ENCODE measurements around the gene KCNB1. TPM values are rescaled to one million over a fixed set of nuclear protein-coding genes. Genes with fewer than 3 reads are reported as not detected.
A peak's percentile ranks its signal among the peaks of the same experiment; 100 is the strongest.

The KCNB1 gene
- total RNA-seq, 3 donors from 2014 or later: 3.9 to 21.8 (median 5.1) TPM

DNA sequence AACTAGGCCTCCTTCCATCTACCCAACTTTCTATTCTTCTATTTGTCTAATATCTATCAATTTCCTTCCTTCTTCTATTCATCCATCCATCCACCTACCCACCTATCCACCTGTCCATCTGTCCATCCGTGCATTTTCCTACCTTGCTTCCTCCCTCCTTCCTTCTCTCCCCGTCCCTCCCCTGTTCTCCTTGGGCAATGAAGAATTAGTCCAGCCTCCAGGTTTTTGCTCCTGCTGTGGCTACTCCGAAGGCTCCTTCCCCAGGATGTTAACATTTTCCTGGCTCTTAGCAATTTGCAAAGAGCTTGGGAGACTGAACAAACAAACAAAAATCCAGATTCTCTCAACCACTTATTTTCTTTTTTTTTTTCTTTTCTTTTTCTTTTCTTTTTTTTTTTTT, 81.6 kb downstream of the KCNB1 start:
- Histone ChIP-seq H3K36me3 (no peaks in the 10 kb centered on the region), H3K27me3 (no peaks in the 10 kb centered on the region), H3K4me1 (no peaks in the 10 kb centered on the region), H3K9me3 (no peaks in the 10 kb centered on the region), H3K4me3 (no peak overlapping the region), H3K27ac (peak overlapping the region; percentile 42 to 50)
- intact Hi-C loops (cut with DNase I; ENCODE audit: low total_unique reads): no loop called here
- TF ChIP-seq, protein P1, sequence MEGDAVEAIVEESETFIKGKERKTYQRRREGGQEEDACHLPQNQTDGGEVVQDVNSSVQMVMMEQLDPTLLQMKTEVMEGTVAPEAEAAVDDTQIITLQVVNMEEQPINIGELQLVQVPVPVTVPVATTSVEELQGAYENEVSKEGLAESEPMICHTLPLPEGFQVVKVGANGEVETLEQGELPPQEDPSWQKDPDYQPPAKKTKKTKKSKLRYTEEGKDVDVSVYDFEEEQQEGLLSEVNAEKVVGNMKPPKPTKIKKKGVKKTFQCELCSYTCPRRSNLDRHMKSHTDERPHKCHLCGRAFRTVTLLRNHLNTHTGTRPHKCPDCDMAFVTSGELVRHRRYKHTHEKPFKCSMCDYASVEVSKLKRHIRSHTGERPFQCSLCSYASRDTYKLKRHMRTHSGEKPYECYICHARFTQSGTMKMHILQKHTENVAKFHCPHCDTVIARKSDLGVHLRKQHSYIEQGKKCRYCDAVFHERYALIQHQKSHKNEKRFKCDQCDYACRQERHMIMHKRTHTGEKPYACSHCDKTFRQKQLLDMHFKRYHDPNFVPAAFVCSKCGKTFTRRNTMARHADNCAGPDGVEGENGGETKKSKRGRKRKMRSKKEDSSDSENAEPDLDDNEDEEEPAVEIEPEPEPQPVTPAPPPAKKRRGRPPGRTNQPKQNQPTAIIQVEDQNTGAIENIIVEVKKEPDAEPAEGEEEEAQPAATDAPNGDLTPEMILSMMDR (IDR thresholded peaks at IDR 0.05): no peak
- peak in 1 of 3 donors; percentile 7 for TF ChIP-seq POLR2AphosphoS5 (IDR thresholded peaks at IDR 0.05)
- DNase-seq (ENCODE audit: low spot score in 2 of 2): no peak

DNA sequence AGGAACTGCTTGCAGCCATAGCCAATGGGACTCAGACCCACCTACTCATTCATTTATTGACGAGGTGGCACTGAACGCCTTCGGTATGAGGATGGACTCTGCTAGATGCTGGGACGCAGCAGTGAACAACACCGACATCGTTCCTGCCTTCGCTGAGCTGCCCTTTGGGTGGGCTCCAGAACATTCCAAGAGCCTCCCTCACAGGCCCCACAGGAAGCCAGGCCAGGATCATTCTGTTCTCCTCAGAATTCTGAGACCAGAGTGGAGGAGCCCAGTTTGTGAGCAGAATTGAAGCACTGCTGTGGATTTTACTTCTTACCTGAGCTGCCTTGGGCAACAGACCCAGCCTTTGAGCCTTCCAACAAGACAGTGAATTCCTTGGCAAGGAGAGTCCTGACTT, 82.1 kb downstream of the KCNB1 start:
- Histone ChIP-seq H3K27me3 (no peaks in the 10 kb centered on the region), H3K4me1 (no peaks in the 10 kb centered on the region), H3K9me3 (no peaks in the 10 kb centered on the region), H3K36me3 (no peaks in the 10 kb centered on the region), H3K27ac (peak overlapping the region; percentile 42 to 50), H3K4me3 (no peak overlapping the region)
- no peak for DNase-seq (ENCODE audit: low spot score in 2 of 2)
- intact Hi-C loops (cut with DNase I; ENCODE audit: low total_unique reads): no loop called here
- TF ChIP-seq, protein P1 (IDR thresholded peaks at IDR 0.05): no peak
- TF ChIP-seq POLR2AphosphoS5 (IDR thresholded peaks at IDR 0.05) (no peak), POLR2A (IDR thresholded peaks at IDR 0.05) (no peak)

DNA sequence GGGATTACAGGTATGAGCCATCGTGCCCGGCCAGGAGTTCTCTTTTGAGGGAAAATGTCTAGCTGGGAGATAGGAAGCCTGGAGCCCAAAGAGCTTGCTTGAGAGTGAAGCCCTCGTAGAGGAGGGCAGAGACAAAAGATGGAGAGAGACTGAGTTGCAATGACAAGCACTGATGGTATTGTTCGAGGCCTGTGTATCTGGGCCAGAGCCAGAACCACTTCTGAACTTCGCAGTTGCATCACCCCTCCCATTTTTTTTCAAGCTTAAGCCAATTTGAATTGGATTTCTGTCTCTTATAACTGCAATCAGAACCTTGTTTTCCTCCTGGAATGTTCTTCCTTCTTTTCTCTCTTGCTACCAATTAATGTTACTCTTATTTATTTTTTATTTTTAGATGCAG, 83.1 kb downstream of the KCNB1 start:
- DNase-seq (ENCODE audit: low spot score in 2 of 2): no peak

DNA sequence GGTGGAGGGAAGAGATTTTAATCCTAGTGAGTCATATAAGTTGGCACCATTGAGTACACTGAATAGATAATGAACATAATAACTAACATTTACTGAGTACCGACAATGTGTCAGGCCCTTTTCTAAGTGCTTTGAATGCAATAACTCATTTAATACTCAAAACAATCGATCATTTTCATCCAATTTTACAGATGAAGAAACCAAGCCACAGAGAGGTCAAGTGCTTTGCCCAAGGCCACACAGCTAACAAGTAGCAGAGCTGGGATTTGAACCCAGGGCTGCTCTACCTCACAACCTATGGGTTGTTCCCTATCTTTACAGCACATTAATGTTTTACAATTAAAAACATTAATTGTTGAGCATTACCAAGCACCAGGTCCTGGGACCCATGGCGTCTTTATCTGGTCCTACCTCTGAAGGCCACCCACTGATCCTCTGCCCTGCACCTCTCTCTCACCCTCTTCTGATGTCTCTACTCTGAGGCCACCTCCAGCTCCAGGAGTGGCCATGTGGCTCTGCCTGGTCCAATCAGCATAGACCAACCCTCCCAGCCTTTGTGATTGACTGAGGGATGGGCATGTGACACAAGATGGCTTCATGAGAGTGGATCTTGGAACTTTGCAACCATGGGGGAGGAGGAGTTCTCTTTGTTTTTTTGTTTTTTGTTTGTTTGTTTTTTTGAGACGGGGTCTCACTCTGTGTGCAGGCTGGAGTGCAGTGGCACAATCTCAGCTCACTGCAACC, 83.9 kb downstream of the KCNB1 start:
- H3K4me1 ChIP-seq: no peaks in the 10 kb centered on the region
- DNase-seq (ENCODE audit: low spot score in 2 of 2): no peak
- H3K27ac ChIP-seq: no peak overlapping the region
- TF ChIP-seq POLR2A (IDR thresholded peaks at IDR 0.05): no peak
- no peak for TF ChIP-seq POLR2AphosphoS5 (IDR thresholded peaks at IDR 0.05)
- TF ChIP-seq, protein P1 (IDR thresholded peaks at IDR 0.05): no peak
- H3K27me3 ChIP-seq: no peaks in the 10 kb centered on the region
- H3K9me3 ChIP-seq: no peaks in the 10 kb centered on the region
- H3K36me3 ChIP-seq: no peaks in the 10 kb centered on the region
- intact Hi-C loops (cut with DNase I; ENCODE audit: low total_unique reads): loop anchor here (5.0 kb wide), 1 partner anchor 1244 kb away; no protein-coding TSS in a partner anchor
- no peak overlapping the region for H3K4me3 ChIP-seq

More for the DNA sequence above, 83.1 kb downstream of the KCNB1 start:
- peak in 1 of 3 donors; percentile 45 for TF ChIP-seq POLR2AphosphoS5 (IDR thresholded peaks at IDR 0.05)
- no peak for TF ChIP-seq POLR2A (IDR thresholded peaks at IDR 0.05)
- no peaks in the 10 kb centered on the region for H3K27me3 ChIP-seq
- H3K4me1 ChIP-seq: no peaks in the 10 kb centered on the region
- H3K9me3 ChIP-seq: no peaks in the 10 kb centered on the region
- H3K4me3 ChIP-seq: no peak overlapping the region
- intact Hi-C loops (cut with DNase I; ENCODE audit: low total_unique reads): loop anchor here (5.0 kb wide), 1 partner anchor 1243 kb away; no protein-coding TSS in a partner anchor
- H3K27ac ChIP-seq: no peak overlapping the region
- no peaks in the 10 kb centered on the region for H3K36me3 ChIP-seq

DNA sequence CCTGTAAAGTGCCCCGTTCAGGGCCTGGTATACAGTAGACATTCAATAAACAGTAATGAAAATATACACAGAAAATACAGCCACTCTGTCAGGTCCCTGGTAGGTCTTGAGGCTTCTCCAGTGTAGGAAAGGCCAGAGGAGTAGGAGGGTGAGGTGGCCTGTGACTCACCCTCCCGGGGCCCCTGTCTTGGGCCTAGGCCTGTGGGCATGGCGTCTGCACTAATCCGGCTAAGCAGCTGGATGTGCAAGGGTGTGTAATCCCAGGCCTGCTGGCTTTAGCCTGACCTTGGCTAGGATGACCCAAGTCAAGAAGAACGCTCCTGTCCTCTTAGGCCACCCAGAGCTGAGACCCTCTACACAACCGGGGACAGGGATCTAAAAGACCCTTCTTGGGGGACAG, 84.9 kb downstream of the KCNB1 start:
- no peak overlapping the region for H3K4me3 ChIP-seq

More for the DNA sequence above, 84.9 kb downstream of the KCNB1 start:
- H3K4me1 ChIP-seq: no peaks in the 10 kb centered on the region
- intact Hi-C loops (cut with DNase I; ENCODE audit: low total_unique reads): loop anchor here (5.0 kb wide), 1 partner anchor 1245 kb away; no protein-coding TSS in a partner anchor
- H3K27ac ChIP-seq: no peak overlapping the region
- TF ChIP-seq, protein P1 (IDR thresholded peaks at IDR 0.05): no peak
- TF ChIP-seq POLR2A (IDR thresholded peaks at IDR 0.05): no peak
- TF ChIP-seq POLR2AphosphoS5 (IDR thresholded peaks at IDR 0.05): no peak
- DNase-seq (ENCODE audit: low spot score in 2 of 2): no peak
- no peaks in the 10 kb centered on the region for H3K27me3 ChIP-seq
- no peaks in the 10 kb centered on the region for H3K36me3 ChIP-seq
- no peaks in the 10 kb centered on the region for H3K9me3 ChIP-seq

Data from breast epithelium (tissue), 4 donors.